Brain microvascular endothelial cell (primary cell): ENCODE results near the gene SPATA32.

Experiments
- DNase-seq: peaks from one replicate; pipeline ENCODE4 v3.0.0-alpha.2; 2020
- H3K27ac ChIP-seq: fragments of 250-450 bp; sonication (Bioruptor Pico); 2 replicates; pipeline ENCODE4 v1.5.1; 2020; ENCODE audit warnings: mild to moderate bottlenecking, moderate library complexity
- H3K27me3 ChIP-seq: fragments of 250-450 bp; sonication (Bioruptor Pico); replicated peaks from 2 replicates; pipeline ENCODE4 v1.5.1; 2020; ENCODE audit warnings: mild to moderate bottlenecking
- H3K36me3 ChIP-seq: fragments of 250-450 bp; sonication (Bioruptor Pico); replicated peaks from 2 replicates; pipeline ENCODE4 v1.5.1; 2020; ENCODE audit warnings: mild to moderate bottlenecking
- H3K4me3 ChIP-seq: 2 replicates; pipeline ENCODE4 v1.5.1; 2011; ENCODE audit warnings: low read depth, mild to moderate bottlenecking, control low read depth, low read length, moderate library complexity
- in situ Hi-C: cut with HindIII; loops from 2 replicates; pipeline ENCODE4 v1.10.0; 2017; ENCODE audit warnings: low sequenced_read_pairs, low pct_ligation_motif_present
- TF ChIP-seq, protein P1 (sequence below): IDR thresholded peaks from 2 replicates; pipeline ENCODE4 v1.5.1; 2011; ENCODE audit warnings: low read depth, mild to moderate bottlenecking, moderate library complexity, low read length, control low read depth, inconsistent platforms; ENCODE audit errors: missing control alignments

SPATA32 gene

GRCh38 chr17:45265821-45266220 is 3.9 kb upstream of the SPATA32 start:
- Histone ChIP-seq H3K4me3 (no peak overlapping the region), H3K27me3 (no peaks in the 10 kb centered on the region), H3K27ac (no peak overlapping the region), H3K36me3 (peaks cover 80% of the 10 kb centered on the region)
- peak; percentile 62 for DNase-seq
- TF ChIP-seq, protein P1, sequence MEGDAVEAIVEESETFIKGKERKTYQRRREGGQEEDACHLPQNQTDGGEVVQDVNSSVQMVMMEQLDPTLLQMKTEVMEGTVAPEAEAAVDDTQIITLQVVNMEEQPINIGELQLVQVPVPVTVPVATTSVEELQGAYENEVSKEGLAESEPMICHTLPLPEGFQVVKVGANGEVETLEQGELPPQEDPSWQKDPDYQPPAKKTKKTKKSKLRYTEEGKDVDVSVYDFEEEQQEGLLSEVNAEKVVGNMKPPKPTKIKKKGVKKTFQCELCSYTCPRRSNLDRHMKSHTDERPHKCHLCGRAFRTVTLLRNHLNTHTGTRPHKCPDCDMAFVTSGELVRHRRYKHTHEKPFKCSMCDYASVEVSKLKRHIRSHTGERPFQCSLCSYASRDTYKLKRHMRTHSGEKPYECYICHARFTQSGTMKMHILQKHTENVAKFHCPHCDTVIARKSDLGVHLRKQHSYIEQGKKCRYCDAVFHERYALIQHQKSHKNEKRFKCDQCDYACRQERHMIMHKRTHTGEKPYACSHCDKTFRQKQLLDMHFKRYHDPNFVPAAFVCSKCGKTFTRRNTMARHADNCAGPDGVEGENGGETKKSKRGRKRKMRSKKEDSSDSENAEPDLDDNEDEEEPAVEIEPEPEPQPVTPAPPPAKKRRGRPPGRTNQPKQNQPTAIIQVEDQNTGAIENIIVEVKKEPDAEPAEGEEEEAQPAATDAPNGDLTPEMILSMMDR = no peak
- in situ Hi-C loops = no loop called here

GRCh38 chr17:45264988-45265387 is 3.1 kb upstream of the SPATA32 start:
- Histone ChIP-seq H3K27me3 (no peaks in the 10 kb centered on the region), H3K4me3 (no peak overlapping the region), H3K27ac (no peak overlapping the region), H3K36me3 (peaks cover 72% of the 10 kb centered on the region)
- TF ChIP-seq, protein P1 = no peak
- DNase-seq = no peak
- in situ Hi-C loops = no loop called here

DNA sequence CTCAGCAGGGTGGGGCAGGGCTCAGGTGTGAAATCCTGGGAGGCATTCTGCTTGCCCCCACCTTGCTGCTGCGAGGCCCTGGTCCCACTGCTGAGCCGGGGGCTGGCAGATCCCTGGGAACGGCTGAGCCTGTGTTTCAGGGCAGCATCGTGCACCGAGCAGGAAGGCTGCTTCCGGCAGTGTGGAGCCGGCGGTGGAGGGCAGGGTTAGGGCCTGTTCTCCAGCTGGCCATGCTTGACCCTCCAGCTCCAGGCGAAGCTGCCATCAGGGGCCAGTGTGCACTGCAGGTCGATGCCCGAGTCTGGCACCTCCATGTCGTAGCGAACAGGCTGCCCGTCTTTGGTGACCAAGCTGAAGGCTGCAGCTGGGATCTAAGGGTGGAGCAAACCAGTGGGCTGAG is 2.5 kb upstream of the SPATA32 start:
- DNase-seq = no peak
- peaks cover 66% of the 10 kb centered on the region for H3K36me3 ChIP-seq
- no peak overlapping the region for H3K4me3 ChIP-seq
- in situ Hi-C loops = no loop called here
- no peaks in the 10 kb centered on the region for H3K27me3 ChIP-seq
- H3K27ac ChIP-seq = no peak overlapping the region
- TF ChIP-seq, protein P1 = no peak

GRCh38 chr17:45263477-45263860 is 1.6 kb upstream of the SPATA32 start:
- Histone ChIP-seq H3K27me3 (no peaks in the 10 kb centered on the region), H3K36me3 (peaks cover 57% of the 10 kb centered on the region), H3K4me3 (no peak overlapping the region), H3K27ac (no peak overlapping the region)
- in situ Hi-C loops = no loop called here
- TF ChIP-seq, protein P1 = no peak
- no peak for DNase-seq

GRCh38 chr17:45262516-45263476 is 902 bp upstream of the SPATA32 start:
- Histone ChIP-seq H3K27me3 (no peaks in the 10 kb centered on the region), H3K4me3 (no peak overlapping the region), H3K27ac (no peak overlapping the region), H3K36me3 (peaks cover 50% of the 10 kb centered on the region)
- in situ Hi-C loops = no loop called here
- no peak for DNase-seq
- TF ChIP-seq, protein P1 = peak; percentile 42
